Nephron progenitor cell (in vitro differentiated cells): ENCODE results near the gene MYOM1.
"Not testable (repeated sequence)": the region's sequence is repeated elsewhere in the genome, so short reads cannot be mapped to it uniquely, and the experiment has no call there.

ENCODE experiments used
- DNase-seq: peaks from one replicate; pipeline ENCODE4 v3.0.0; 2021
- H3K27ac Mint-ChIP-seq: 2 replicates; pipeline ENCODE4 v1.8.0; 2021; ENCODE audit warnings: mild to moderate bottlenecking, moderate library complexity, mixed read lengths
- H3K27me3 Mint-ChIP-seq: 2 replicates; pipeline ENCODE4 v1.8.0; 2021; ENCODE audit warnings: mild to moderate bottlenecking, low read depth, mixed read lengths; ENCODE audit not compliant: poor library complexity
- H3K36me3 Mint-ChIP-seq: 2 replicates; pipeline ENCODE4 v1.8.0; 2021; ENCODE audit warnings: low read depth, mixed read lengths
- H3K4me1 Mint-ChIP-seq: 2 replicates; pipeline ENCODE4 v1.8.0; 2021; ENCODE audit warnings: mixed read lengths
- H3K4me3 Mint-ChIP-seq: 2 replicates; pipeline ENCODE4 v1.8.0; 2021; ENCODE audit warnings: mild to moderate bottlenecking, moderate library complexity, mixed read lengths
- H3K9me3 Mint-ChIP-seq: 2 replicates; pipeline ENCODE4 v1.8.0; 2021; ENCODE audit warnings: mild to moderate bottlenecking, moderate library complexity, mixed read lengths
- CTCF ChIP-seq: fragments of 200-600 bp; sonication (generic); IDR thresholded peaks from 2 replicates; pipeline ENCODE4 v1.5.0; 2021; ENCODE audit warnings: antibody characterized with exemption

The MYOM1 gene

GRCh38 chr18:3071676-3072075, 148.1 kb downstream of the MYOM1 start:
- H3K27ac Mint-ChIP-seq: no peak overlapping the region
- peaks cover 56% of the 10 kb centered on the region for H3K4me1 Mint-ChIP-seq
- no peak for DNase-seq
- no peaks in the 10 kb centered on the region for H3K9me3 Mint-ChIP-seq
- no peak for TF ChIP-seq CTCF
- no peaks in the 10 kb centered on the region for H3K36me3 Mint-ChIP-seq
- no peak overlapping the region for H3K4me3 Mint-ChIP-seq
- no peaks in the 10 kb centered on the region for H3K27me3 Mint-ChIP-seq

GRCh38 chr18:3069671-3070433, 149.9 kb downstream of the MYOM1 start:
- Mint-ChIP-seq H3K9me3 (no peaks in the 10 kb centered on the region), H3K27me3 (no peaks in the 10 kb centered on the region), H3K4me1 (peaks cover 53% of the 10 kb centered on the region), H3K4me3 (no peak overlapping the region), H3K27ac (no peak overlapping the region), H3K36me3 (no peaks in the 10 kb centered on the region)
- no peak for DNase-seq
- no peak for TF ChIP-seq CTCF

GRCh38 chr18:3067722-3068121, 152.0 kb downstream of the MYOM1 start:
- no peak for DNase-seq
- H3K27ac Mint-ChIP-seq: no peak overlapping the region
- no peak for TF ChIP-seq CTCF
- H3K4me1 Mint-ChIP-seq: peaks cover 43% of the 10 kb centered on the region
- H3K9me3 Mint-ChIP-seq: no peaks in the 10 kb centered on the region
- no peaks in the 10 kb centered on the region for H3K36me3 Mint-ChIP-seq
- H3K4me3 Mint-ChIP-seq: no peak overlapping the region
- H3K27me3 Mint-ChIP-seq: no peaks in the 10 kb centered on the region

GRCh38 chr18:3067165-3067661, 152.6 kb downstream of the MYOM1 start:
- no peak for TF ChIP-seq CTCF
- peaks cover 45% of the 10 kb centered on the region for H3K4me1 Mint-ChIP-seq

GRCh38 chr18:3066341-3067110, 153.2 kb downstream of the MYOM1 start:
- no peak for DNase-seq
- H3K27ac Mint-ChIP-seq: no peak overlapping the region
- H3K9me3 Mint-ChIP-seq: no peaks in the 10 kb centered on the region
- H3K36me3 Mint-ChIP-seq: no peaks in the 10 kb centered on the region
- H3K4me3 Mint-ChIP-seq: no peak overlapping the region
- no peaks in the 10 kb centered on the region for H3K27me3 Mint-ChIP-seq
- TF ChIP-seq CTCF: no peak
- H3K4me1 Mint-ChIP-seq: peaks cover 52% of the 10 kb centered on the region

More at GRCh38 chr18:3067165-3067661, 152.6 kb downstream of the MYOM1 start:
- H3K4me3 Mint-ChIP-seq: no peak overlapping the region
- H3K9me3 Mint-ChIP-seq: no peaks in the 10 kb centered on the region
- H3K27me3 Mint-ChIP-seq: no peaks in the 10 kb centered on the region
- peak overlapping the region; percentile 74 for H3K27ac Mint-ChIP-seq
- DNase-seq: no peak
- no peaks in the 10 kb centered on the region for H3K36me3 Mint-ChIP-seq

- H3K27ac Mint-ChIP-seq, H3K27me3 Mint-ChIP-seq, H3K36me3 Mint-ChIP-seq, H3K4me3 Mint-ChIP-seq, H3K9me3 Mint-ChIP-seq, DNase-seq: not testable (repeated sequence)
- peaks cover 64% of the 10 kb centered on the region for H3K4me1 Mint-ChIP-seq
Measured at GRCh38 chr18:3063766-3064165, 156.0 kb downstream of the MYOM1 start.
